HepG2 (cell line): Measurements from ENCODE around the gene OSBPL2. TPM values are rescaled to one million over a fixed set of nuclear protein-coding genes. Genes with fewer than 3 reads are reported as not detected.

Source experiments
- ATM ChIP-seq: fragments of 450-650 bp; IDR thresholded peaks from 2 replicates; pipeline ENCODE4 v1.7.1; 2017; ENCODE audit warnings: mild to moderate bottlenecking, borderline replicate concordance
- DNMT1 ChIP-seq: sonication (generic); formaldehyde crosslinking; IDR thresholded peaks from 2 replicates; pipeline ENCODE4 v1.5.1; 2020; ENCODE audit warnings: mild to moderate bottlenecking, missing genetic modification reagents
- NCOA2 ChIP-seq: sonication (generic); formaldehyde crosslinking; IDR thresholded peaks from 2 replicates; pipeline ENCODE4 v1.8.0; 2022; ENCODE audit warnings: inconsistent platforms
- SYNCRIP ChIP-seq: fragments of 200-400 bp; formaldehyde crosslinking; IDR thresholded peaks from 2 replicates; pipeline ENCODE4 v1.6.1; 2018; ENCODE audit warnings: mild to moderate bottlenecking, low read depth, low read length; ENCODE audit not compliant: insufficient read depth
- ZNF501 ChIP-seq: sonication (generic); formaldehyde crosslinking; IDR thresholded peaks from 2 replicates; pipeline ENCODE4 v1.5.1; 2020; ENCODE audit warnings: mild to moderate bottlenecking, moderate library complexity, missing genetic modification reagents
- ZNF558 ChIP-seq: sonication (generic); formaldehyde crosslinking; IDR thresholded peaks from 2 replicates; pipeline ENCODE4 v1.9.0; 2022; ENCODE audit warnings: mild to moderate bottlenecking, missing genetic modification reagents, borderline replicate concordance
- ZNF567 ChIP-seq: sonication (generic); formaldehyde crosslinking; IDR thresholded peaks from 2 replicates; pipeline ENCODE4 v1.8.1; 2023; ENCODE audit warnings: mild to moderate bottlenecking, missing genetic modification reagents, borderline replicate concordance
- polyA plus RNA-seq, 8 experiments: library from polyadenylated mRNA; depleted of rRNA in 3 of 8; stranded (reverse) in 7 of 8; unstranded in 1 of 8; fragments of >200 nt; fragmentation: Illumina TruSeq in 4 of 8; extraction: Trizol in 4 of 8; gene quantifications; 2 replicates each; pipeline versions ENCODE4 v1.2.1 to v1.2.3, GENCODE V29; 2011 to 2016; ENCODE audit warnings: low read depth in 4 of 8, missing spikeins in 1 of 8, mixed read lengths in 1 of 8; ENCODE audit not compliant: insufficient read depth in 1 of 8
- total RNA-seq, 5 experiments: library from RNA; depleted of rRNA; stranded (reverse); fragments of >200 nt; fragmentation: Illumina TruSeq; extraction: Trizol; gene quantifications; 2 replicates each; pipeline ENCODE4 v1.2.3, GENCODE V29; 2016; ENCODE audit warnings: low read depth in 1 of 5
- TF ChIP-seq, protein P1 (sequence below): sonication (generic); formaldehyde crosslinking; IDR thresholded peaks from 2 replicates; pipeline ENCODE4 v1.4.0; 2020; ENCODE audit warnings: mild to moderate bottlenecking, missing genetic modification reagents
- TF ChIP-seq, protein P2 (sequence below): sonication (generic); formaldehyde crosslinking; IDR thresholded peaks from 2 replicates; pipeline ENCODE4 v1.4.0; 2020; ENCODE audit warnings: missing genetic modification reagents, borderline replicate concordance
- TF ChIP-seq, protein P3 (sequence below): sonication (generic); formaldehyde crosslinking; conservative IDR thresholded peaks from 2 replicates; pipeline ENCODE4 v1.8.1; 2023; ENCODE audit warnings: missing genetic modification reagents
- TF ChIP-seq, protein P4 (sequence below): sonication (generic); formaldehyde crosslinking; IDR thresholded peaks from 2 replicates; pipeline ENCODE4 v1.8.0; 2022; ENCODE audit warnings: low read depth, missing genetic modification reagents
- TF ChIP-seq, protein P5 (sequence below): sonication (generic); formaldehyde crosslinking; conservative IDR thresholded peaks from 2 replicates; pipeline ENCODE4 v1.4.0; 2020; ENCODE audit warnings: missing genetic modification reagents
- TF ChIP-seq, protein P6 (sequence below): sonication (generic); formaldehyde crosslinking; IDR thresholded peaks from 2 replicates; pipeline ENCODE4 v1.4.0; 2020; ENCODE audit warnings: mild to moderate bottlenecking, missing genetic modification reagents

Gene OSBPL2
- total and polyA plus RNA-seq, 2 of the 13 experiments (the other 11 are each of a cell fraction or from before 2014, with no cell fraction given), result 18.5 to 37.4 TPM

DNA sequence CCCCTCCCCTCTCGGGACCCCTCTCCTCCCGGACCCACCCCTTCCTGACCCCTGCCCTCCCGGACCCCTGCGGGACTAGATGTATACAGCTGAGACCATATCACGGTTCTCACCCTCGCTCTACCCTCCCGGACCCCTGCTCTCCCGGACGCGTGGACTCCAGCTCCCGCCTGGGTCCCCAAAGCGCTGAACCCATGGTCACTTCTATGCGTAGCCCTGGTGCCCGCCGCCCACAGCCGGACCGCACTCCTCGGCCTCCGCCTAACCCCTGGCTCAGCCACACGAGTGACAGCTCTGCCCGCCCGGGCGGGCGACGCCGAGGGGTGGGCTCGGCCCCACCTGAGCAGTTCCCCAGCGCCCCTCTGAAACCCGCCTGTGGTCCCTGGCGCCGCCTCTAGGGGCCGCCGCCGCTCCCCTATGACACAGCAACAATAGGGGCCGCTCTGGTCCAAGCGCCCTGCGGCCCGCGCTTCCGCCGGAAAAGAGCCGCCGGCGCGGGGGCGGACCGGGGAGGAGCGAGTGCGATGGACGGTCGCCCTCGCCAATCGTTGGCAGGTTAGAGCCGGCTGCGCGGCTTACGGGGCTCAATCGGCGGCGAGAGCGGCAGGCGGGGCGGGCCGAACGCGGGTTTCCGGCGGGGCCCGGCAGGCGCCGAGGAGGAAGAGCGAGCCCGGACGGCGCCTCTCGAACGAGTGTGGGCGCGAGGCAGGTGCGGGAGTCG is 64.2 kb downstream of the OSBPL2 start, which contains the start of gene ADRM1 (continued):
- TF ChIP-seq, protein P1, sequence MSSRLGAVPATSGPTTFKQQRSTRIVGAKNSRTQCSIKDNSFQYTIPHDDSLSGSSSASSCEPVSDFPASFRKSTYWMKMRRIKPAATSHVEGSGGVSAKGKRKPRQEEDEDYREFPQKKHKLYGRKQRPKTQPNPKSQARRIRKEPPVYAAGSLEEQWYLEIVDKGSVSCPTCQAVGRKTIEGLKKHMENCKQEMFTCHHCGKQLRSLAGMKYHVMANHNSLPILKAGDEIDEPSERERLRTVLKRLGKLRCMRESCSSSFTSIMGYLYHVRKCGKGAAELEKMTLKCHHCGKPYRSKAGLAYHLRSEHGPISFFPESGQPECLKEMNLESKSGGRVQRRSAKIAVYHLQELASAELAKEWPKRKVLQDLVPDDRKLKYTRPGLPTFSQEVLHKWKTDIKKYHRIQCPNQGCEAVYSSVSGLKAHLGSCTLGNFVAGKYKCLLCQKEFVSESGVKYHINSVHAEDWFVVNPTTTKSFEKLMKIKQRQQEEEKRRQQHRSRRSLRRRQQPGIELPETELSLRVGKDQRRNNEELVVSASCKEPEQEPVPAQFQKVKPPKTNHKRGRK (CRISPR knock-in tag), result no peak
- peak; percentile 70 for TF ChIP-seq NCOA2 (CRISPR knock-in tag)
- no peak; the same call in 1 of the 2 replicates for TF ChIP-seq ZNF558 (CRISPR knock-in tag)
- TF ChIP-seq, protein P2, sequence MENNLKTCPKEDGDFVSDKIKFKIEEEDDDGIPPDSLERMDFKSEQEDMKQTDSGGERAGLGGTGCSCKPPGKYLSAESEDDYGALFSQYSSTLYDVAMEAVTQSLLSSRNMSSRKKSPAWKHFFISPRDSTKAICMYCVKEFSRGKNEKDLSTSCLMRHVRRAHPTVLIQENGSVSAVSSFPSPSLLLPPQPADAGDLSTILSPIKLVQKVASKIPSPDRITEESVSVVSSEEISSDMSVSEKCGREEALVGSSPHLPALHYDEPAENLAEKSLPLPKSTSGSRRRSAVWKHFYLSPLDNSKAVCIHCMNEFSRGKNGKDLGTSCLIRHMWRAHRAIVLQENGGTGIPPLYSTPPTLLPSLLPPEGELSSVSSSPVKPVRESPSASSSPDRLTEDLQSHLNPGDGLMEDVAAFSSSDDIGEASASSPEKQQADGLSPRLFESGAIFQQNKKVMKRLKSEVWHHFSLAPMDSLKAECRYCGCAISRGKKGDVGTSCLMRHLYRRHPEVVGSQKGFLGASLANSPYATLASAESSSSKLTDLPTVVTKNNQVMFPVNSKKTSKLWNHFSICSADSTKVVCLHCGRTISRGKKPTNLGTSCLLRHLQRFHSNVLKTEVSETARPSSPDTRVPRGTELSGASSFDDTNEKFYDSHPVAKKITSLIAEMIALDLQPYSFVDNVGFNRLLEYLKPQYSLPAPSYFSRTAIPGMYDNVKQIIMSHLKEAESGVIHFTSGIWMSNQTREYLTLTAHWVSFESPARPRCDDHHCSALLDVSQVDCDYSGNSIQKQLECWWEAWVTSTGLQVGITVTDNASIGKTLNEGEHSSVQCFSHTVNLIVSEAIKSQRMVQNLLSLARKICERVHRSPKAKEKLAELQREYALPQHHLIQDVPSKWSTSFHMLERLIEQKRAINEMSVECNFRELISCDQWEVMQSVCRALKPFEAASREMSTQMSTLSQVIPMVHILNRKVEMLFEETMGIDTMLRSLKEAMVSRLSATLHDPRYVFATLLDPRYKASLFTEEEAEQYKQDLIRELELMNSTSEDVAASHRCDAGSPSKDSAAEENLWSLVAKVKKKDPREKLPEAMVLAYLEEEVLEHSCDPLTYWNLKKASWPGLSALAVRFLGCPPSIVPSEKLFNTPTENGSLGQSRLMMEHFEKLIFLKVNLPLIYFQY, result peak; percentile 84
- TF ChIP-seq, protein P3, sequence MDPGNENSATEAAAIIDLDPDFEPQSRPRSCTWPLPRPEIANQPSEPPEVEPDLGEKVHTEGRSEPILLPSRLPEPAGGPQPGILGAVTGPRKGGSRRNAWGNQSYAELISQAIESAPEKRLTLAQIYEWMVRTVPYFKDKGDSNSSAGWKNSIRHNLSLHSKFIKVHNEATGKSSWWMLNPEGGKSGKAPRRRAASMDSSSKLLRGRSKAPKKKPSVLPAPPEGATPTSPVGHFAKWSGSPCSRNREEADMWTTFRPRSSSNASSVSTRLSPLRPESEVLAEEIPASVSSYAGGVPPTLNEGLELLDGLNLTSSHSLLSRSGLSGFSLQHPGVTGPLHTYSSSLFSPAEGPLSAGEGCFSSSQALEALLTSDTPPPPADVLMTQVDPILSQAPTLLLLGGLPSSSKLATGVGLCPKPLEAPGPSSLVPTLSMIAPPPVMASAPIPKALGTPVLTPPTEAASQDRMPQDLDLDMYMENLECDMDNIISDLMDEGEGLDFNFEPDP (CRISPR knock-in tag), result no peak
- TF ChIP-seq, protein P4, sequence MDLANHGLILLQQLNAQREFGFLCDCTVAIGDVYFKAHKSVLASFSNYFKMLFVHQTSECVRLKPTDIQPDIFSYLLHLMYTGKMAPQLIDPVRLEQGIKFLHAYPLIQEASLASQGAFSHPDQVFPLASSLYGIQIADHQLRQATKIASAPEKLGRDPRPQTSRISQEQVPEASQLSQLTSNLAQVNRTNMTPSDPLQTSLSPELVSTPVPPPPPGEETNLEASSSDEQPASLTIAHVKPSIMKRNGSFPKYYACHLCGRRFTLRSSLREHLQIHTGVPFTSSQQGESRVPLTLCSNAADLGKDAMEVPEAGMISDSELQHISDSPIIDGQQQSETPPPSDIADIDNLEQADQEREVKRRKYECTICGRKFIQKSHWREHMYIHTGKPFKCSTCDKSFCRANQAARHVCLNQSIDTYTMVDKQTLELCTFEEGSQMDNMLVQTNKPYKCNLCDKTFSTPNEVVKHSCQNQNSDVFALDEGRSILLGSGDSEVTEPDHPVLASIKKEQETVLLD (CRISPR knock-in tag), result peak; percentile 75
- TF ChIP-seq ZNF567 (CRISPR knock-in tag), result no peak; the same call in 1 of the 2 replicates
- TF ChIP-seq ATM, result no peak
- no peak for TF ChIP-seq SYNCRIP
- TF ChIP-seq, protein P5, sequence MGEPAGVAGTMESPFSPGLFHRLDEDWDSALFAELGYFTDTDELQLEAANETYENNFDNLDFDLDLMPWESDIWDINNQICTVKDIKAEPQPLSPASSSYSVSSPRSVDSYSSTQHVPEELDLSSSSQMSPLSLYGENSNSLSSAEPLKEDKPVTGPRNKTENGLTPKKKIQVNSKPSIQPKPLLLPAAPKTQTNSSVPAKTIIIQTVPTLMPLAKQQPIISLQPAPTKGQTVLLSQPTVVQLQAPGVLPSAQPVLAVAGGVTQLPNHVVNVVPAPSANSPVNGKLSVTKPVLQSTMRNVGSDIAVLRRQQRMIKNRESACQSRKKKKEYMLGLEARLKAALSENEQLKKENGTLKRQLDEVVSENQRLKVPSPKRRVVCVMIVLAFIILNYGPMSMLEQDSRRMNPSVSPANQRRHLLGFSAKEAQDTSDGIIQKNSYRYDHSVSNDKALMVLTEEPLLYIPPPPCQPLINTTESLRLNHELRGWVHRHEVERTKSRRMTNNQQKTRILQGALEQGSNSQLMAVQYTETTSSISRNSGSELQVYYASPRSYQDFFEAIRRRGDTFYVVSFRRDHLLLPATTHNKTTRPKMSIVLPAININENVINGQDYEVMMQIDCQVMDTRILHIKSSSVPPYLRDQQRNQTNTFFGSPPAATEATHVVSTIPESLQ (CRISPR knock-in tag), result no peak
- TF ChIP-seq ZNF501 (CRISPR knock-in tag), result peak; percentile 91
- TF ChIP-seq, protein P6, sequence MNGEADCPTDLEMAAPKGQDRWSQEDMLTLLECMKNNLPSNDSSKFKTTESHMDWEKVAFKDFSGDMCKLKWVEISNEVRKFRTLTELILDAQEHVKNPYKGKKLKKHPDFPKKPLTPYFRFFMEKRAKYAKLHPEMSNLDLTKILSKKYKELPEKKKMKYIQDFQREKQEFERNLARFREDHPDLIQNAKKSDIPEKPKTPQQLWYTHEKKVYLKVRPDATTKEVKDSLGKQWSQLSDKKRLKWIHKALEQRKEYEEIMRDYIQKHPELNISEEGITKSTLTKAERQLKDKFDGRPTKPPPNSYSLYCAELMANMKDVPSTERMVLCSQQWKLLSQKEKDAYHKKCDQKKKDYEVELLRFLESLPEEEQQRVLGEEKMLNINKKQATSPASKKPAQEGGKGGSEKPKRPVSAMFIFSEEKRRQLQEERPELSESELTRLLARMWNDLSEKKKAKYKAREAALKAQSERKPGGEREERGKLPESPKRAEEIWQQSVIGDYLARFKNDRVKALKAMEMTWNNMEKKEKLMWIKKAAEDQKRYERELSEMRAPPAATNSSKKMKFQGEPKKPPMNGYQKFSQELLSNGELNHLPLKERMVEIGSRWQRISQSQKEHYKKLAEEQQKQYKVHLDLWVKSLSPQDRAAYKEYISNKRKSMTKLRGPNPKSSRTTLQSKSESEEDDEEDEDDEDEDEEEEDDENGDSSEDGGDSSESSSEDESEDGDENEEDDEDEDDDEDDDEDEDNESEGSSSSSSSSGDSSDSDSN (CRISPR knock-in tag), result peak; percentile 68; the same call in 1 of the 2 replicates
- peak; percentile 74; the same call in 1 of the 2 replicates for TF ChIP-seq DNMT1 (CRISPR knock-in tag)
